ENCODE data around the gene SERPINA9.

- TF ChIP-seq CTCF (IDR thresholded peaks at IDR 0.05): no peak
- TF ChIP-seq POLR2AphosphoS5 (IDR thresholded peaks at IDR 0.05): no peak
Measured at GRCh38 chr14:94455928-94456327, 20.1 kb downstream of the SERPINA9 start.
